ENCODE measurements around the gene ABCC3. TPM values are rescaled to one million over a fixed set of nuclear protein-coding genes. Genes with fewer than 3 reads are reported as not detected.

The ABCC3 gene
- total RNA-seq, 1 experiment from 2014 or later, result 93.3 TPM

DNA sequence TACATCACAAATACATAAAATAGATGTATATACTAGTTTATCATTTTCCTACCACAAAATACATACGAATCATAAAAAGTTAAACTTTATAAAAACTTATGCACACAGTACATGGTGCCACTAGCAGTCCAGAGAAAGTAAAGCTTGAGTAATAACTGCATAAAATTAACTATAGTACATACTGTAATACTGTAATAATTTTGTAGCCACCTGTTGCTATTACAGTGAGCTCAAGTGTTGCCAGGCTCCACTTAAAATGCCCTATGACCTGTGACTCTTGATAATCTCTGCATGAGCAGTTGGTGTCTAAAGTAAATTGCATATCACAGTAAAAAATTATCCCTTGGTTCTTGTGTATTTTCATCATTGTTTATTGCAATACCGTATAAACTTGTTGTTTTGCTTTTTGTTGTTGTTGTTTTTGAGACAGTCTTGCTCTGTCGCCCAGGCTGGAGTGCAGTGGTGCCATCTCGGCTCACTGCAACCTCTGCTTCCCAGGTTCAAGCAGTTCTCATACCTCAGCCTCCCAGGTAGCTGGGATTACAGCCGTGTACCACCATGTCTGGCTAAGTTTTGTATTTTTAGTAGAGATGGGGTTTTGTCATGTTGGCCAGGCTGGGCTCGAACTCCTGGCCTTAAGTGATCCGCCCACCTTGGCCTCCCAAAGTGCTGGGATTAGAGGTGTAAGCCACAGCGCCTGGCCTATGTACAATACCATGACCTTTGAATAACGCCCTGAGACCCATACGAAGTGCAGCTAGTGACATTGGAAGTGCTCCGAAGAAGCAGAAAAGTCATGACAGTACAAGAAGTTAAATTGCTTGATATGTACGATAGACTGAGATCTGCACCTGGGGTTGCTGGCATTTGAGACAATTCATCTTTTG is 91.3 kb downstream of the ABCC3 start:
- no peak for DNase-seq (ENCODE audit: extremely low read depth, low read depth)

- DNase-seq (ENCODE audit: extremely low read depth, low read depth), result no peak
Measured at GRCh38 chr17:50728112-50728429, 93.4 kb downstream of the ABCC3 start.

- DNase-seq (ENCODE audit: extremely low read depth, low read depth), result no peak
Measured at GRCh38 chr17:50728881-50729765, 94.4 kb downstream of the ABCC3 start.

- DNase-seq (ENCODE audit: extremely low read depth, low read depth), result no peak
Measured at GRCh38 chr17:50731575-50732460, 97.1 kb downstream of the ABCC3 start.

- no peak for DNase-seq (ENCODE audit: extremely low read depth, low read depth)
Measured at GRCh38 chr17:50735287-50735686, 100.6 kb downstream of the ABCC3 start.

- DNase-seq (ENCODE audit: extremely low read depth, low read depth), result no peak
Measured at GRCh38 chr17:50737118-50737698, 102.5 kb downstream of the ABCC3 start.

DNA sequence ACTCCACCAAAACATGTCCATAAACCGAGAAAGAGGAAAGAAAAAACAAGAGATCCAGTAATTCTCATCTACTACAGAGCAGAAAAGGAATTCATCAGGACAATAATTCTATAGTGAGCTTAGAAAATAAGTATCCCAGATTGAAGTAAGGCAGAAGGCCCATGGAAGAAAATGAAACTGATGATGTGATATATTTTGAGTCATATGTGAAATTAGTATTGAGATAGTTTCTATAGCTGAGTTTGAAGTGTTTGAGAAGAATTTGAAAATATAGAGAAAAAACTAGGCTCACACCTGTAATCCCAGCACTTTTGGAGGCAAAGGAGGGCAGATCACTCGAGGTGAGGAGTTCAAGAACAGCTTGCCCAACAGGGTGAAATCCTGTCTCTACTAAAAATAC is 104.4 kb downstream of the ABCC3 start:
- no peak for DNase-seq (ENCODE audit: extremely low read depth, low read depth)

Small RNAs within 50 kb of the gene (small RNA-seq; reads per million reads assigned to genes)
- gene RF00019, result 0 reads per million in 2 experiments

Other genes with a start within 250 kb of the ABCC3 start
- gene LRRC59, start 237.4 kb upstream of the ABCC3 start, total RNA-seq (2014; rRNA removed; shearing (Covaris generic)), result 165 and 175 TPM in 2 replicates
- 10.4 and 11.7 TPM in 2 replicates for gene ACSF2, start 208.7 kb upstream of the ABCC3 start, total RNA-seq (2014; rRNA removed; shearing (Covaris generic))
- gene CHAD, start 166.0 kb upstream of the ABCC3 start, total RNA-seq (2014; rRNA removed; shearing (Covaris generic)), result not detected in 2 replicates
- gene RSAD1, start 156.0 kb upstream of the ABCC3 start, total RNA-seq (2014; rRNA removed; shearing (Covaris generic)), result 28.8 and 33.9 TPM in 2 replicates
- 0.89 and 1.0 TPM in 2 replicates for gene MYCBPAP, start 126.4 kb upstream of the ABCC3 start, total RNA-seq (2014; rRNA removed; shearing (Covaris generic))
- 0.02 TPM in 1 of 2 replicates, not detected in the other for gene EPN3, start 102.1 kb upstream of the ABCC3 start, total RNA-seq (2014; rRNA removed; shearing (Covaris generic))
- 73.6 and 82.8 TPM in 2 replicates for gene SPATA20, start 87.7 kb upstream of the ABCC3 start, total RNA-seq (2014; rRNA removed; shearing (Covaris generic))
- gene CACNA1G, start 74.2 kb upstream of the ABCC3 start, total RNA-seq (2014; rRNA removed; shearing (Covaris generic)), result 0.06 and 0.07 TPM in 2 replicates
- gene ANKRD40, start 73.0 kb downstream of the ABCC3 start, total RNA-seq (2014; rRNA removed; shearing (Covaris generic)), result 48.4 and 54.5 TPM in 2 replicates
- gene LUC7L3, start 84.7 kb downstream of the ABCC3 start, total RNA-seq (2014; rRNA removed; shearing (Covaris generic)), result 41.6 and 62.2 TPM in 2 replicates
- gene ANKRD40CL, start 132.6 kb downstream of the ABCC3 start, total RNA-seq (2014; rRNA removed; shearing (Covaris generic)), result not detected in 2 replicates
- not detected in 2 replicates for gene WFIKKN2, start 200.7 kb downstream of the ABCC3 start, total RNA-seq (2014; rRNA removed; shearing (Covaris generic))
- 51.5 and 58.4 TPM in 2 replicates for gene TOB1, start 231.5 kb downstream of the ABCC3 start, total RNA-seq (2014; rRNA removed; shearing (Covaris generic))

Data from NCI-H460 (cell line).